NCI-H510A (cell line): Measurements from ENCODE around the gene NR1I2.

Experiments used
- DNase-seq: peaks from one replicate; lab custom pipeline; 2025; lab: John Stamatoyannopoulos, UW

Gene NR1I2

GRCh38 chr3:119779731-119780383 is 2.0 kb upstream of the NR1I2 start:
- DNase-seq, result no peak

GRCh38 chr3:119782460-119782859 is 559 bp downstream of the NR1I2 start:
- no peak for DNase-seq

GRCh38 chr3:119783255-119783654 is 1.4 kb downstream of the NR1I2 start:
- DNase-seq, result no peak

GRCh38 chr3:119783883-119784282 is 2.0 kb downstream of the NR1I2 start:
- DNase-seq, result no peak

- no peak for DNase-seq
These were observed 4.5 kb downstream of the NR1I2 start for GRCh38 chr3:119786409-119786808.

GRCh38 chr3:119790369-119790768 is 8.5 kb downstream of the NR1I2 start:
- no peak for DNase-seq

GRCh38 chr3:119792270-119792669 is 10.4 kb downstream of the NR1I2 start:
- no peak for DNase-seq

GRCh38 chr3:119794401-119794800 is 12.5 kb downstream of the NR1I2 start:
- DNase-seq, result no peak

- DNase-seq, result no peak
These were observed 13.2 kb downstream of the NR1I2 start for GRCh38 chr3:119794971-119795612.

GRCh38 chr3:119795849-119796248 is 13.9 kb downstream of the NR1I2 start:
- no peak for DNase-seq

GRCh38 chr3:119796368-119796767 is 14.5 kb downstream of the NR1I2 start:
- no peak for DNase-seq

- no peak for DNase-seq
These were observed 14.9 kb downstream of the NR1I2 start for GRCh38 chr3:119796785-119797184.

- DNase-seq, result no peak
These were observed 18.9 kb downstream of the NR1I2 start for GRCh38 chr3:119800844-119801243.

GRCh38 chr3:119808244-119808643 is 26.3 kb downstream of the NR1I2 start:
- DNase-seq, result no peak

GRCh38 chr3:119808843-119809242 is 26.9 kb downstream of the NR1I2 start:
- no peak for DNase-seq

- no peak for DNase-seq
These were observed 27.5 kb downstream of the NR1I2 start for GRCh38 chr3:119809249-119810017.

GRCh38 chr3:119810018-119810435 is 28.1 kb downstream of the NR1I2 start:
- no peak for DNase-seq

- no peak for DNase-seq
These were observed 30.7 kb downstream of the NR1I2 start for GRCh38 chr3:119812491-119813058.

- no peak for DNase-seq
These were observed 33.8 kb downstream of the NR1I2 start for GRCh38 chr3:119815716-119816115.

GRCh38 chr3:119817071-119817470 is 35.2 kb downstream of the NR1I2 start:
- no peak for DNase-seq

GRCh38 chr3:119817583-119818363 is 35.9 kb downstream of the NR1I2 start:
- no peak for DNase-seq

GRCh38 chr3:119818937-119819336 is 37.0 kb downstream of the NR1I2 start:
- DNase-seq, result no peak
